AG04449 (cell line): ENCODE data around the gene HRK.

Source experiments
- CTCF ChIA-PET: fragments of 350-600 bp; formaldehyde crosslinking; extraction: SDS; loops from one replicate; lab custom pipeline; 2021; ENCODE audit warnings: antibody characterized with exemption; lab: Yijun Ruan, JAX
- POLR2A ChIA-PET: fragments of 400-600, 350-600 bp; formaldehyde crosslinking; extraction: SDS; loops from one replicate; lab custom pipeline; 2020; ENCODE audit warnings: antibody characterized with exemption, inconsistent platforms; lab: Yijun Ruan, JAX
- DNase-seq: peaks from one replicate; pipeline ENCODE4 v3.0.0-alpha.2; 2010; ENCODE audit warnings: low read depth, low spot score
- H3K4me3 ChIP-seq: 2 replicates; pipeline ENCODE4 v1.5.1; 2011; ENCODE audit warnings: low read depth, mild to moderate bottlenecking, control low read depth, low read length
- TF ChIP-seq, protein P1 (sequence below): IDR thresholded peaks from one replicate; pipeline ENCODE4 v1.5.1; 2011; ENCODE audit warnings: mild to moderate bottlenecking, moderate library complexity, low read length, control low read depth, inconsistent platforms; ENCODE audit not compliant: insufficient read depth; ENCODE audit errors: missing control alignments

HRK gene

DNA sequence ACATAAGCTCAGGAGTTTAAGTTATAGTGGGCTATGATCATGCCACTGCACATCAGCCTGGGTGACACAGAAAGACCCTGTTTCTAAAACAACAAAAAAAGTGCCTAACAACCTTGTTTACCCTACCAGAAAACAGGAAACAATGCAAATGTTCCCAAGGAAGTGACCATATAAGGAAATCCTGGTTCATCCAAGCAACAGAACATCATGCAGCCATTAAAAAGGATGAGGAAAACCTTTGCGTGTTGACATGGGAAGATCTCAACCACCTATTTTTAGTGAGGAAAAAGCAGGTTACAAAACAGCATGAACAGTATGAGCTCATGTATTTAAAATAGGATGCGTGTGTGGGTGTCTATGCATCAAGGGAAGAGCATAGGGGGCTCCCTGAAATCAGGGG lies 13.7 kb downstream of the HRK start:
- TF ChIP-seq, protein P1, sequence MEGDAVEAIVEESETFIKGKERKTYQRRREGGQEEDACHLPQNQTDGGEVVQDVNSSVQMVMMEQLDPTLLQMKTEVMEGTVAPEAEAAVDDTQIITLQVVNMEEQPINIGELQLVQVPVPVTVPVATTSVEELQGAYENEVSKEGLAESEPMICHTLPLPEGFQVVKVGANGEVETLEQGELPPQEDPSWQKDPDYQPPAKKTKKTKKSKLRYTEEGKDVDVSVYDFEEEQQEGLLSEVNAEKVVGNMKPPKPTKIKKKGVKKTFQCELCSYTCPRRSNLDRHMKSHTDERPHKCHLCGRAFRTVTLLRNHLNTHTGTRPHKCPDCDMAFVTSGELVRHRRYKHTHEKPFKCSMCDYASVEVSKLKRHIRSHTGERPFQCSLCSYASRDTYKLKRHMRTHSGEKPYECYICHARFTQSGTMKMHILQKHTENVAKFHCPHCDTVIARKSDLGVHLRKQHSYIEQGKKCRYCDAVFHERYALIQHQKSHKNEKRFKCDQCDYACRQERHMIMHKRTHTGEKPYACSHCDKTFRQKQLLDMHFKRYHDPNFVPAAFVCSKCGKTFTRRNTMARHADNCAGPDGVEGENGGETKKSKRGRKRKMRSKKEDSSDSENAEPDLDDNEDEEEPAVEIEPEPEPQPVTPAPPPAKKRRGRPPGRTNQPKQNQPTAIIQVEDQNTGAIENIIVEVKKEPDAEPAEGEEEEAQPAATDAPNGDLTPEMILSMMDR: no peak
- no peak for DNase-seq
- H3K4me3 ChIP-seq: no peak overlapping the region
- ChIA-PET CTCF (interaction anchor here (1.6 kb wide), 2 partner anchors 9 to 15 kb away, joined by 3 read pairs; no protein-coding TSS in a partner anchor), POLR2A (no interaction called here)

DNA sequence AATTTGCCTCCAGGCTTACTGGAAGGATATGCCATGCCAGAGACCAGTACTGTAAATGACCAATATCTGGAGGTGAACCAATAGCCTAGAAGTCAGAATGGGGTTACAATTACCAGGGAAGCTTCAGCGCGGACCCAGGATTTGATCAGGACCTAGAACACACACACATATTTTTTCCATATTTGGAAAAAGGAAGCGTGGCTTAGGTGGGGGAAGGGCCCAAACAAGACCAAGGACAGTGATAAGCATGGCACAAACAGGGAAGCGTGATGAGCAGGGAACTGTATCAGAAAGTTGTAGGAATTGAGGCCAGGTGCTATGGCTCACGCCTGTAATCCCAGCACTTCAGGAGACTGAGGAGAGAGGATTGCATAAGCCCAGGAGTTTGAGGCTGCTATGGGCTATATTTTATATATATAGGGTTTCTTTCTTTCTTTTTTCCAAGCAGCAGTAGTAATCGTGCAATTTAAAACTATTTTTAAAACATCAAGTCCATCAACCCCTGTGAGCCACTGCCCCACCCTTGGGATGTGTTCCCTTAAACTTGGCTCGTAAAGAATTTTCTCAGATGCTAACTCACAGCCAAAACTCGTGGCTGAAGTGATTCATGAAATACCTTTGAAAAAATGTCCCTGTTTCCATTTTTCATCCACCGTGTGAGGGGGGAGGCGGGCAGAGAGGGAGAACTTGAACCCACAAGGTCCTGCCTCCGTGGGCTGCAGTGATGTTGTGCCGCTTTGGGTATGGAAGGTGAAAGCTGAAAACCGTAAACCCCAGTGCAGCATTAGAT lies 16.7 kb downstream of the HRK start:
- peak; percentile 72 for DNase-seq
- CTCF ChIA-PET: no interaction called here
- H3K4me3 ChIP-seq: no peak overlapping the region
- POLR2A ChIA-PET: no interaction called here
- TF ChIP-seq, protein P1: no peak

DNA sequence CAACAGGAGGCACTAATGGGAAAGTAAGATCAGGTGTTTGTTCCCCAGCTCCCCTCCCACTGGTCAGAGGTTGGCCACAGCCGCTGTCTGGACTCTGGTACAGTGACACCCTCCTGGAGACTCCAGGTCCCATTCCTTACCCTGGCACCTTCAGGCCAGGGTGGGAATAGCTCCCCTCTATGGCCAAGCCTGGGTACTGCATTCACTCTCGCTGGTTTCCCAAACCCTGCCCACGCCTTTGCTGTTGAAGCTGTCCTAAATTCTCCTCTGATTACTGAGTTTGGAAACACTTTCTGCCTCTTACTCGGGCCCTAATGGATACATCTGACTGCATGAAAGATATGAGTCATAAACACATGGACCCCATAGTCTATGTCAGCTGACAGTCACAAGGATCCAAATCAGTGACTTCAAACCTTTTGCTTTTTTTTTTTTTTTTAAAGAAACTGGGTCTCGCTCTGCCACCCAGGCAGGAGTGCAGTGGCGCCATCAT lies 17.9 kb downstream of the HRK start:
- ChIA-PET POLR2A (interaction anchor here (0.7 kb wide), 1 partner anchor 19 kb away, joined by 3 read pairs; no protein-coding TSS in a partner anchor), CTCF (interaction anchor here (0.8 to 1.9 kb wide), 4 partner anchors 10 to 140 kb away, joined by 3 to 6 read pairs (median 4); no protein-coding TSS in a partner anchor)

DNA sequence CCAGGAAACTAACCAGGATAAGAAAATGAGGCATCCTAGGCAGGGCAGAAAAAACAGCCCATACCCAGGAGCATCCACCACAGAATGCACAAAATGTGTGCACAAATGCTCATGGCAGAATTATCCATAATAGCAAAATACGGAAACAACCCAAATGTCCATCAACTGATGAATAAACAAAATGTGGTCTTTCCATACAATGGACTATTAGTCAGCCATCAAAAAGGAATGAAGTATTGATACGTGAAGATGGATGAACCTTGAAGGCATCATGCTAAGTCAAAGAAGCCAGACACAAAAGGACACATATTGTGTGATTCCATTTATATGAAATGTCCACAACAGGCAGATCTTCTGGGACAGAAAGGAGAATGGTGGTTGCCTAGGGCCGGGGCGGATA lies 19.1 kb downstream of the HRK start:
- DNase-seq: no peak
- H3K4me3 ChIP-seq: no peak overlapping the region
- ChIA-PET POLR2A (no interaction called here), CTCF (interaction anchor here (0.8 to 1.9 kb wide), 4 partner anchors 11 to 24 kb away, joined by 3 to 6 read pairs (median 4); no protein-coding TSS in a partner anchor)
- TF ChIP-seq, protein P1: no peak

More for the DNA sequence above, 17.9 kb downstream of the HRK start:
- H3K4me3 ChIP-seq: no peak overlapping the region
- TF ChIP-seq, protein P1: peak; percentile 22
- DNase-seq: peak; percentile 24

DNA sequence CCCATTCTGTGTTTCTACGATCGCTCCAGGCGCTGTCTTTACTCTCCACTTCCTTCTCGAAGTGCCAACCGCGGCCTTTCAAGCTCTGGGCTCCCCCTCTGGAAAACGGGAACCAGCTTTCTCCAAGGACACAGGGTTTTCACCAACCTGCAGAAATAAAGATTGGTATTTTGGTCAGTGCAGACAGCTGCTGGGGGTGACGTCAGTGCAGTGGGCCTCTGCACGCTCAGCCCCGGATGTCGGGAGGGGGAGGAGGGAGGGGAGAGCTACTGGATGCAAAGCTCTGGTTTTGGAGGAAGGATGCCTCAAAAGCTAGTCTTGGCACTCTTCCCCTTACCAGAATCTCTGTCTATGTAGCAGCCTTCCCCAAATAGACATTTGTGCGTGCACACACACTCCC lies 19.9 kb downstream of the HRK start:
- ChIA-PET CTCF (interaction anchor here (1.9 kb wide), 1 partner anchor 23 kb away, joined by 4 read pairs; no protein-coding TSS in a partner anchor), POLR2A (interaction anchor here (0.7 kb wide), 1 partner anchor 56 kb away, joined by 3 read pairs; no protein-coding TSS in a partner anchor)
- peak; percentile 71 for DNase-seq
- TF ChIP-seq, protein P1: no peak
- H3K4me3 ChIP-seq: no peak overlapping the region

DNA sequence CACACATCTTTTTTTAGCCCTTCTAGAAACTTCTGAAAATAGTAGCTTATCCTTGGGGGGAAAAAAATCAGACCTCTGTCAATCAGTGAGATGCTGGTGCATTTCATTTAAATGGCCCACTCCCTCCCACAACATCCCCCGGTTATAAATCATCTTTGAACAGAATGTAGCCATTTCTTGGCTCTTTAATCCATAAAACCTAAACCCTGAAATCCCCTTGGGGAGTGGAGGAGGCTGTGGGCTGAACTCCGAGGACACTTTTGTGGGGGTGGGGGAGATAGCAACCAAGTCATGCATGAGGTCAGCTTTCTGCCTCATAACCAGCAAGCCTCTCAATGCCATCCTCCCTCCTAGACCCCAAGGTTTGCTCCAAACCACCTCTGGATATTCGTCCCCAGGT lies 21.0 kb downstream of the HRK start:
- ChIA-PET CTCF (no interaction called here), POLR2A (no interaction called here)
- H3K4me3 ChIP-seq: no peak overlapping the region
- DNase-seq: no peak
- TF ChIP-seq, protein P1: no peak
